GM19043 (cell line): ENCODE data around the gene NUDT9.
"Not testable (repeated sequence)": the region's sequence is repeated elsewhere in the genome, so short reads cannot be mapped to it uniquely, and the experiment has no call there.

ENCODE experiments used
- ATAC-seq: cut with Tn5 transposase; IDR thresholded peaks from one replicate; pipeline ENCODE4 v1.9.1; 2021; ENCODE audit warnings: low read depth; ENCODE audit not compliant: unreplicated experiment

The NUDT9 gene

DNA sequence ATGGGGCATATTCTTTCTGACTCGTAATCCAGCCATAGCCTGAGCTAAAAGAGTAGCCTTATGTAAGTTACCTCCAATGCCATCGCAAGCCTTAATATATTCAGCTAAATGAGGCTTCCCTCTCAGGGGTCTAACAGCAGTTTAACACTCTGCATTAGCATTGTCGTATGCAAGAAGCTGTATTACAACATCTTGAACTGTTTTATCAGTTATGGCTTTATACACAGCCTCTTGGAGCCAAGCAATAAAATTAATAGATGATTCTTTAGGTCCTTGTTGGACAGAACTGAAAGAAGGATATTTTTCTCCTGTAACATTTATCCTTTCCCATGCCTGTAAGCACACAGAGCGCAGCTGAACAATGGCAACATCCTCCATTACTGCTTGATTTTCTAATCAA is 15.5 kb upstream of the NUDT9 start:
- not testable (repeated sequence) for ATAC-seq

DNA sequence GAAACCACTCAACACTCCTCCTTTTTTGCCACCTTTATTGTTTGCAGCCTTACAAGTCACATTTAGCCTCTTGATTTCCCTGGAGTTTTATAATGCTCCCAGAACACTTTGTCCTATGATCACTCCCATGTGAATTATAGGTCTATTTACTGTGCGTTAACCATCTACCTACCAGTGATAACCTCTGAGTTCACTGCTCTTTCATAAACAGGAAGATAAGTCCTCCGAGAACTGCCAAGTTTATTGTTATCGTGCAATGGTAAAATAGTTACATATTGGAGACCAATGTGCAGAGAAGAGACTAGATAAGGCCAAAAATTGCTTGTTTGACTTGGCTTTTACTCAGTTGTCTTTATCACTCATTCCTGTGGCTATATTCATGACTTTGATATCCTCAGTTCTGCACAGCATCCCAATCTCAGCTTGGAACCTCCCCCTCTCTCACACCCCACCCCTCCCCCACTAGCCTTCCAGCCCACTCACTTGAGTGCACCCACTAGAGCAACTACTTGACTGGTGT is 12.9 kb upstream of the NUDT9 start:
- no peak for ATAC-seq

DNA sequence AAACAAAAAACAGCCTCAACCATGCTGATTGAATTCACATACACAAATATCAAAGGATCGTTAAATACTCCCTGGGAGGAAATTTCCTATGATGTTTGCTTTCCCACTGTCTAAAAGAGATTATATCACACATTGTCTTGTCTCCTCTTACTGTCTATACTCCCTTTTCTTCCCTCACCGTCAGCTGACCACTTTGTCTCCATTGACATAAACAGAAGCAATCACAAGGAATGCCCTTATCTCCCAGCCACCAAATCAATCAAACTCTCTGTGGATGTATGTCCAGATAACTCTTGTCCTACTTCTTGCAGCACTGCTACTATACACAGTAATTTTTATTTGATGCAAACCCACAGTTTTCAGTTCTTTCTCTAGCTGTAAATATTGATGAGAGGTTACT is 12.2 kb upstream of the NUDT9 start:
- no peak for ATAC-seq

DNA sequence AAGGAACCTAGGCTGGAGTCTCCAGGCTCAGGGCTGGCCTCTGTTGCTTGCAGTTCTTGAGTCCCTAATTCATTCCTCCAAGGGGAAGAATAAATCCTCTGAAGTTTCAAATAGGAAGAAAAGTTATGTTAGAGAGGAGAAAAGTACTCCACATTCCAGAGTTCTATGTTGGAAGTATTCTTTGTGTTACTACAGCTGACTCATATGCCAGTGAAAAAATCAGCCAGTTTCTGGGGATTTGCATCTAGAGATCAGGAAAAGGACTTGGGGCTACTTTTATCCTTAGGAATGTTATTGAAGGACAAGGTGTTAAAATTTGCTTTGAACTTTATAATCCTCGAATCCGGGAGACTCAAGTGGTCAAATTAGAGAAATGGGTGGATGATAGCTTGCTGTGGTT is 11.7 kb upstream of the NUDT9 start:
- ATAC-seq: no peak

DNA sequence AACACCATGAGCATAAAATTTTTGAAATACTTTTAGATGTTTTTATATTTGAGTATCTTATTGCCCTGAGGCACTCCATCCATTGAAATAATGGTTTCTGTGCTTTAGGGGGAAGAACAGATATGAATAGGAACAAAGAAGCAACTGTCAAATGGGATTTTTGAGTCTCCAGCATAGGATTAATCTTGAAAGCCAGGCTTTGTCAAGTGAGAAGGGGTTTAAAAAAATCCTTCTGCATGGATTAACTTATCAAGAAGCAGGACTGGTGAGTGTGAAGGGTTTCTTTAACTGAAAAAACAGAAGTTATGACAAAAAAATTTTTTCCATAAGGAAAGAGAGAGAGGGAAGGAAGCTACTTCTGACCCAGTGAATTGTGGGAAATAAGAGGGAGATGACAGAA is 7.6 kb upstream of the NUDT9 start:
- ATAC-seq: no peak

DNA sequence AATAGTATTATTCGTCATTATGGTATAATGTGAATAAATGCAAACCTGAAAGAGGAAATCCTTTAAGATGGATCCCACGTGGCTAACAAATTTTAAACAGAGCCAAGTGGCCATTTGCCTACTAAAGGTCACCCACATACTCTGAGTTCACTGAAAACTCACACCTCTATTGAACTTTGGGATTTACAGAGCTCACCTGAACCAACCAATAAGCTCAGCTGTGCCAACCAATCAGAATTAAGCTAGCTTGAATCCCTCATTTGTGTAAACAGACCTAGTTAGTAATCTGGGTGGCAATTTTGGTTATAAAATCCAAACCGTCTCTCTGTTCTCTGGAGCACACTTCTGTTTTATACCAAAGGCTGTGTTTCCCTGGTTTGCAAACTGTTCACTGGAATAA is 5.4 kb upstream of the NUDT9 start:
- no peak for ATAC-seq

DNA sequence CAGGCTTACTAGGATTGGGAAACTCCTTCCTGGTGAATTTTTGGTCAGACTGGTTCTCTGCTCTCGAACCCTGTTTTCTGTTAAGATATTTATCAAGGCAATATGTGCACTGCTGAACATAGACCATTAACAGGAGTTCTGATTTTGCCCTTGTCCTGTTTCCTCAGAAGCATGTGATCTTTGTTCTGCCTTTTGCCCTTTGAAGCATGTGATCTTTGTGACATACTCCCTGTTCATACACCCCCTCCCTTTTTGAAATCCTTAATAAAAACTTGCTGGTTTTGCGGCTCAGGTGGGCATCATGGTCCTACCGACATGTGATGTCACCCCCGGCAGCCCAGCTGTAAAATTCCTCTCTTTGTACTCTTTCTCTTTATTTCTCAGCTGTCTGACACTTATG is 4.0 kb upstream of the NUDT9 start:
- ATAC-seq: not testable (repeated sequence)

DNA sequence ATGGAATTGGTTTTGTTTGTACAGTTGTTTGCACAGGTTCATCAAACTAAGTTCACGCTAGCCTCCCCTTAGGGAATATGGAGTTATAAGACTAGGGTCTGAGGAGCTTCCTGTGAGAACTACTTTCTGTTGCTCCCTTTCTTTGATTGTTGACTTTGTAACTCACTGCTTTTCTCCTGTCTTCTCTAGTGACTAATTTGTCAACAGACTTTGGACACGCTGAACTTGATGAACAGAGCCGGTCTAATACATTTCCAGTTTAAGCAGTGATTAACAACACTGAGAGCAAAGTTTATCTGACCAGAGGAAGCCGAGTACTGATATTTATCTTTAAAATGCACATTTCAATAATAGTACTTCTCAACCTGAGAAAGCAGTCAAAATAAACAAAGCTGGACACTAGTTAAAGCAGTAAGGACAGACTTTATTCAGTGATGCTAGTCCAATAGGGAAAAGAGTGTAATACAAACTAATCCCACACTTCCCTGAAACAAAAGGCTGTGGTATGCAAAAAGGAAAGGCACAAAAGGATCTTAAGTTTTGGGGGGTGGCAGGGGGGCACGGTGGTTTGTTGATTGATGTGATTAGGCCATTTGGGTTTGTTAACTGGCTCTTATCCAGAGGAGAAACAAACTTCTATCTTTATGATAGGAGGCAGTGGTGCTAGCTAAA is 2.7 kb upstream of the NUDT9 start:
- ATAC-seq: no peak

DNA sequence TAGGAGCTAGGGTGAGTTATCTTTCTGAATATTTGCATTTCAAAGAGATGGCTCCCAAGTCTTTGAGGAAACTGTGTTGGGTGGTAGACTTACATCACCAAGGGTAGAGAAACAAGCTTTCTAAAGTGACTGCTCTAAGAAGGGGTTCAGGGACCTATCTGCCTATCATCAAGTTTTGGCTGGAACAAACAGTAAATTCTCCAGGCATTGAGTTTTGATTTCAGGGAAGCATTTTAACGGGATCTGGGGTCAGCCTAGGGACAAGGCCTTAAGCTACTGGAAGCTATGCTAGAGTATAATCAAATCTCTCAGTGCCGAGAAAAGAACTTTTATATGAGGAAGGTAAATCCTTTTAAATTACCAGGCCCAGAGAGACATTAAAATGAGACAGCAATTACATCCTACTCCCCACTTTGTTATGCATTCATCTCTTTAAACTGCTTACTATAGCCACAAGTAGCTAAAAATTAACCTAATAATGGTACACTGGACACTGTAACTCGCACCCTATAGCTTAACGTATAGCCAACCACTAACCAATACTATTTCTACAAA is 2.0 kb upstream of the NUDT9 start:
- ATAC-seq: no peak

DNA sequence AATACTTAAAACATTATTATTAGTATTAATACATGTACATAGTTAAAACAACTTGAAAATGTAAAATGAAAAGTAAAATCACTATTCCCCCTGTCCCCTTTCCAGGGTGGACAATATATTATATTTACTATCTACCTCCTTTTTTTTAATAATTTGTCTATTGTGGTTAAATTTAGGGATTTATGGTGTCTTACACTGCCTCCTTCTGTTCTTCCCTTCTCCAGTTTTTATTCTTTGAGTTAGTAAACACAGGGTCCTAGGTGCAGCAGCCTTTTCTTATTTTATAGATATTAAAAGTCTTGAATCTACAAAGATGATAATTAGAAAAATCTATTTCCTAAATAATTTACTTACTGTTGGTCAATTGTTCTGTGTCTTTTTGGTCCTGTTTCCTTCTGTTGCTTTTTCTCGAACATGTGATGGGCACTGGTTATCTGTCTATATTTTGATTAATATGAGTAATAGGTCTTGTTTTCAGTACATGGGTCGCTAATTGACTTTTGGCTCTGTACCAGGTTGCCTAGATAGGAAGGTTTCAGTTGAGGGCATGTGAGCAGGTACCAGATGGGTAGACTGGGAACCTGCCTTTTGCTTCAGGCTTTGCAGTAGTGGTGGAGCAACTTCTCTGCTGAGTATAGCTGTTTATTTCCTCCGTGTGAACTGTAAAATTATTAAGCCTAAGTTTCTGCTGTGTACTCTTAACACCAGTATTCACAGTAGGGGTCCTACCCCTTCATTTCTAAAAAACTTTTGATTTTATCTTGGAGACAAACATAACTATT is 1.1 kb downstream of the NUDT9 start:
- no peak for ATAC-seq

DNA sequence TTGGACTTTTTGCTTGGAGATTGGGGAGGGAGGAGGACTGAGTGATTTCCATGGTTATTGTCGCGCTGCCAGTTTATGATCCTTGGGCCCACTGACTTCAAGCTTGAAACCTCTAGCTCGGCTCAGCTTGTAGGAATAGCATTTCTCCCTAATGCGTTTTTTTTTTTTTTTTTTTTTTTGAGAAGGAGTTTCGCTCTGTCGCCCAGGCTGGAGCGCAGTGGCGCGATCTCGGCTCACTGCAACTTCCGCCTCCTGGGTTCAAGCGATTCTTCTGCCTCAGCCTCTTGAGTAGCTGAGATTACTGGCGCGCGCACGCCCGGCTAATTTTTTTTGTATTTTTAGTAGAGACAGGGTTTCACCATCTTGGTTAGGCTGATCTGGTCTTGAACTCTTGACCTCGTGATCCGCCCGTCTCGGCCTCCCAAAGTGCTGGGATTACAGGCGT is 1.7 kb downstream of the NUDT9 start:
- ATAC-seq: not testable (repeated sequence)

DNA sequence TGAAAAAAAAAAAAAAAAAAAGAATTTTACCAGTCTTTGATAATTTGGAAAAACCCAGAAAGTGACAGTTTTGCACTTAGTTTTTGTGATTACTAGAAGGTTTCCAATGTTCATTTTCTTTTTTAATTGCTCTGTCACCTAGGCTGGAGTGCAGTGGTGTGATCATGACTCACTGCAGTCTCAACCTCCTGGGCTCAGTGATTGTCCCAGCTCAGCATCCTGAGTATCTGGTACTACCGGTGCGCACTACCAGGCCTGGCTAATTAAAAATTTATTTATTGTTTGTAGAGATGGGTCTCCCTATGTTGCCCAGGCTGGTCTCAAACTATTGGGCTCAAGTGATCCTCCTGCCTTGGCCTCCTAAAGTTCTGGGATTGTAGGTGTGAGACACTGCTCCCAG is 3.3 kb downstream of the NUDT9 start:
- no peak for ATAC-seq

DNA sequence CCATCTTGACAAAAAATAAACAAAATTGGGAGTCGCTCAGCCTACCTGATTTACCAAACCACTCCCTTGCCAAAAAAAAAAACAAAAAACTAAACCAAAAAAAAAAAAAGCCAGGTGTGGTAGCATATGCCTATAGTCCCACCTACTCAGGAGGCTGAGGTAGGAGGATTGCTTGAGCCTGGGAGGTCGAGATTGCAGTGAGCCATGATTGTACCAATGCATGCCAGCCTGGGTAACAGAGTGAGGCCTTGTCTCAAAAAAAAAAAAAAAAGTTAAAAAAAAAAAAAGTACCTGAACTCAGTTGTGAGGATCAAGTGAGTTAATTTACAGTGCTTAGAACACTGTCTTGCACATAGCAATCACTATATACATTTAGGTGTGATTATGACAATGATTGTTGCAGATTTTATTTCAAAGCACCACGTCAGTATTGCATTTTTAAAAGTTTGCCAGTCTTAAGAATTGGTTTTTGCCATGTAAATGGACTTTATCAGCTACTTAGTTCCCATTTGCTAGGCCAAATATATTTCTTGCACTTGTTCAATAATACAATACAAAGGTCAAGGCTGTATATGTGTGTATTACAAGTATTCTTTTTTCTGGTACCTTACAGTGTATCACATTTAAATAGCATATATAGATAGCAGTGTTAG is 4.6 kb downstream of the NUDT9 start:
- ATAC-seq: no peak

DNA sequence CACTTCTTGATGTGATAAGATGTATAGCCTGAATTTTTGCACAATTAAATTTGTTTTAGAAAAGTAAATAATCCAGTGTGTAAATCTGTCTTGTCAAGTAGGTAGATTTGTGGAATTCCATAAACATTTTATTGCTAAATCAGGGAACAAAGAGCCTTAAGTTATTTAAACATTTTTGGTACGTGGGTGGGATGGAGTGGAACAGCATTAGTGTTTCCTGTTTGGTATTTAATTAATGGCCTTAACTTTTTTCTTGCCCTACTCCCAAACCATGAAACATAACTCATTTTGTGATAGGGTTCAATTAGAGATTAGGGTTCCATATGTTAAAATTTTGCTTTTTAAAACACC is 5.1 kb downstream of the NUDT9 start:
- no peak for ATAC-seq

DNA sequence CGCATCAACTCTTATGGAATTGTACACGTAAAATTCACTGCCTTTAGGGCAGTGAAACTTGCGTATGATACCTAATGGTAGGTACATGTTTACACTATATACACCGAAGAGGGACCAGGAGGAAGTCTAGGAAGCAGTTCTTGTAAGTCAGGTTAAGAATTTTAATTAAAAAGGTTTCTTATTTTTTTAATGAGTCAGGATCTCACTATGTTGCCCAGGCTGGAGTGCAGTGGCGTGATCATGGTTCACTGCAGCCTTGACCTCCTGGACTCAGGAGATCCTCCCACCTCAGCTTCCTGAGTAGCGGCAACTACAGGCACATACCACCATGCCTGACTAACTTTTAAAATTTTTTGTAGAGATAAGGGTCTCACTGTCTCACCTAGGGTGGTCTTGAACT is 6.6 kb downstream of the NUDT9 start:
- no peak for ATAC-seq

DNA sequence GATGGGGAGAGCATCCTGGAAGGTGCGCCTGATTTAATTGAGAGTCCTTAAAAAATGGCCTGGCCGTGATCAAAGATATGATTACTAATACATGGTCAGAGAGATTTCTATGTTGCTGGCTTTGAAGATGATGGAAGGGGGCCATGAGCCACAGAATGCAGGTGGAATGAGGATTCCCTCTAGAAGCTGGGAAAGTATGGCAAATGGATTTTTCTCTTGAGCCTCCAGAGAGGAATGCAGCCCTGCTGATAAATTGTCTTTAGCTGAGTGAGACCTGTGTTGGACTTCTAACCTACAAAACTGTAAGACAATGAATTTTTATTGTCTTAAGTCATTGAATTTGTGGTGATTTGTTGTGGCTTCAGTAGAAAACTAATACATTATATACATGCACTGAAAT is 7.7 kb downstream of the NUDT9 start:
- ATAC-seq: no peak

DNA sequence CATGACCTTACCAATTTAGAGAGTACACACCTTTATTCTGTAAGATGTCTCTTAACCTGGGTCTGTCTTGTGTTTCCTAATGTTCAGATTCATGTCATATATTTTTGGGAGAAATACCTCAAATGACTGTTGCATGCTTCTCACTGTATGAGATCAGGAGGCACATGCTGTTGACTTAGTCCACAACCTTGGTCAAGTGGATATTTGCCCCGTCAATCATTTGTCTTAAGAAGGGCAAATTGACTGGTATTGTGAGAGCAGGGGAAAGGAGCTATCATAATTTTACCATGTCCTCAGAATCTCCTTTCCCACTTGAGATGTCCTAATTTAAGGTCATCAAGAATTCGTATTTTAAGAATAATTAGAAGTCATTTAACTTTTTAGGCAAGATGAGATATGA is 11.0 kb downstream of the NUDT9 start:
- ATAC-seq: no peak

DNA sequence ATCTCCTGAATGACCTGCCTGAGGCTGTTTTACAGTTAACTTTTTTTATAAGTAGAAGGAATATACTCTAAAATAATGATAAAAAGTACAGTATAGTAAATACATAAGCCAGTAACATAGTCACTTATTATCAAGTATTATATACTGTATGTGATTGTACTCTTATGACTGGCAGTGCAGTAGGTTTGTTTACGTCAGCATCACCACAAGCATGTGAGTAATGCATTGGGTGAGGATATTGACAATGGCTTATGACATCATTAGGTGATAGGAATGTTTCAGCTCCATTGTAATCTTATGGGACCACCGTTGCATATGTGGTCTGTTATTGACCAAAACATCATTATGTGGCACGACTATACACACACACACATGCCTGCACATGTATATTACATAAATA is 20.5 kb downstream of the NUDT9 start:
- no peak for ATAC-seq

DNA sequence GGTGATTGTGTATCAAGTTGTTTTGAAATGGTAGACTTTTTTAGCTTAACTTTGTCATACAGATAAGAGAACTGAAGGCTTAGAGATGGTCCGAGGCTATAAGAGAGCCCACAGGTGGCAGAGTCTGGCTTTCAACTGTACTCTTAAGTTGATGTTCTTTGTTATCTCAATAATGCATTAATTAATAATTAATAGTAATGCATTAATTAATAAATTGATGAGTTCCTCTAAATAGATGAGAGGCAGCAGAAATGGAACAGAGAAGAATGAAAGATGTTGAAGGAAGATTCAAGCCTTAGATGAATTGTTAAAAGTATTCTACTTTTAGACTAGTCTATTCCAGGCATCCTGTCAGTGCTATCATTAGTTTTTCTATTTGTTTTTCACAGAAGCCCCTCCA is 22.4 kb downstream of the NUDT9 start:
- no peak for ATAC-seq

DNA sequence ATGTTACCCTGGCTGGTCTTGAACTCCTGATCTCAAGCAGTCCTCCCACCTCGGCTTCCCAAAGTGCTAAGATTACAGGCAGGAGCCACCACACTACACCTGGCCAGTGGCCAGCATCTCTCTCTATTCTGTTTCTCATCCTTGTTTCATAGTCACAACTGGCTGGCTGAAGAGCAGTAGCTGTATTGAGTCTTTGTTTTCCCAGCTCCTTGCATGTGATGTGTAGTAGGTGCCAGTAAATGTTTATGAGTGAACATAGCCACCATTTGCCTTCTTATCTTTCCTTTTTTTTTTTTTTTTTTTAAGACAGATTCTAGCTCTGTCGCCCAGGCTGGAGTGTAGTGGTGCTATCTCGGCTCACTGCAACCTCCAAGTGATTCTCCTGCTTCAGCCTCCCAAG is 23.6 kb downstream of the NUDT9 start:
- no peak for ATAC-seq

DNA sequence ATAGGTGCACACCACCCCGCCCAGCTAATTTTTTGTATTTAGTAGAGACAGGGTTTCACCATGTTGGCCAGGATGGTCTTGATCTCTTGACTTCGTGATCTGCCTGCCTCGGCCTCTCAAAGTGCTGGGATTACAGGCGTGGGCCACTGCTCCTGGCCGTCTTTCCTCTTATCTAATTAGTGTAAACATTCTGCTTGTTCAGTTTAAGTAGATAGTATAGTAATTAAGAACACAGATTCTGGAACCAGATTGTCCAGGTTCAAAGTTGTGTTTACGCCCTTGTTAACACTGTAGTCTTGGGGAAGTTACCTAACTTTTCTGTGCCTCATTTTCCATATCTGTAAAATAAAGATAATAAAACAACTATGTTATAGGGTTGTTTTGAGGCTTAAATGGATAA is 24.0 kb downstream of the NUDT9 start:
- not testable (repeated sequence) for ATAC-seq
